Stimulated activated memory B cell treated with anti-CD40 and anti-IgM and Interleukin-4, amounts not matched to agents 10 μg/mL and 1 μg/mL and 100 μg/mL, for 72 hours (primary cell): ENCODE results near the gene GPR25.

Experiments used
- ATAC-seq: fragments of 150-1000 bp; cut with Tn5 transposase; 2 replicates; pipeline ENCODE4 v1.10.0; 2021
- H3K27ac Mint-ChIP-seq: one replicate; pipeline ENCODE4 v1.8.0; 2022; ENCODE audit warnings: mild to moderate bottlenecking, mixed read lengths
- H3K27me3 Mint-ChIP-seq: one replicate; pipeline ENCODE4 v1.8.0; 2022; ENCODE audit warnings: mixed read lengths
- H3K36me3 Mint-ChIP-seq: one replicate; pipeline ENCODE4 v1.8.0; 2022; ENCODE audit warnings: mixed read lengths
- H3K4me1 Mint-ChIP-seq: one replicate; pipeline ENCODE4 v1.8.0; 2022; ENCODE audit warnings: mixed read lengths
- H3K4me3 Mint-ChIP-seq: one replicate; pipeline ENCODE4 v1.8.0; 2022; ENCODE audit warnings: mild to moderate bottlenecking, moderate library complexity, mixed read lengths
- H3K9me3 Mint-ChIP-seq: one replicate; pipeline ENCODE4 v1.8.0; 2022; ENCODE audit warnings: mixed read lengths

GPR25 gene

GRCh38 chr1:200896531-200897196 is 23.9 kb downstream of the GPR25 start:
- Mint-ChIP-seq H3K27ac (no peak overlapping the region), H3K27me3 (peaks cover 45% of the 10 kb centered on the region), H3K4me1 (peaks cover 33% of the 10 kb centered on the region), H3K36me3 (no peaks in the 10 kb centered on the region), H3K4me3 (no peak overlapping the region), H3K9me3 (no peaks in the 10 kb centered on the region)
- ATAC-seq = peak; percentile 3

- Mint-ChIP-seq H3K4me3 (no peak overlapping the region), H3K36me3 (no peaks in the 10 kb centered on the region), H3K27me3 (peaks cover 40% of the 10 kb centered on the region), H3K27ac (no peak overlapping the region), H3K4me1 (peaks cover 27% of the 10 kb centered on the region), H3K9me3 (no peaks in the 10 kb centered on the region)
- no peak for ATAC-seq
Observed at GRCh38 chr1:200897259-200897658, 24.5 kb downstream of the GPR25 start.

GRCh38 chr1:200899015-200899386 is 26.2 kb downstream of the GPR25 start:
- H3K27me3 Mint-ChIP-seq = peaks cover 22% of the 10 kb centered on the region
- no peak overlapping the region for H3K27ac Mint-ChIP-seq
- no peak for ATAC-seq

GRCh38 chr1:200899451-200899915 is 26.7 kb downstream of the GPR25 start:
- H3K27me3 Mint-ChIP-seq = peaks cover 17% of the 10 kb centered on the region
- peaks cover 29% of the 10 kb centered on the region for H3K4me1 Mint-ChIP-seq
- no peak overlapping the region for H3K4me3 Mint-ChIP-seq
- no peak overlapping the region for H3K27ac Mint-ChIP-seq
- H3K9me3 Mint-ChIP-seq = no peaks in the 10 kb centered on the region
- no peak for ATAC-seq
- no peaks in the 10 kb centered on the region for H3K36me3 Mint-ChIP-seq

More at GRCh38 chr1:200899015-200899386, 26.2 kb downstream of the GPR25 start:
- H3K4me1 Mint-ChIP-seq = peaks cover 29% of the 10 kb centered on the region
- no peaks in the 10 kb centered on the region for H3K9me3 Mint-ChIP-seq
- H3K36me3 Mint-ChIP-seq = no peaks in the 10 kb centered on the region
- H3K4me3 Mint-ChIP-seq = no peak overlapping the region

GRCh38 chr1:200899954-200900867 is 27.4 kb downstream of the GPR25 start:
- Mint-ChIP-seq H3K36me3 (no peaks in the 10 kb centered on the region), H3K4me3 (no peak overlapping the region), H3K27ac (no peak overlapping the region), H3K4me1 (peaks cover 28% of the 10 kb centered on the region), H3K27me3 (peaks cover 14% of the 10 kb centered on the region), H3K9me3 (no peaks in the 10 kb centered on the region)
- no peak for ATAC-seq

- H3K4me1 Mint-ChIP-seq = peaks cover 21% of the 10 kb centered on the region
- H3K27ac Mint-ChIP-seq = no peak overlapping the region
- ATAC-seq = no peak
- peaks cover 14% of the 10 kb centered on the region for H3K27me3 Mint-ChIP-seq
- no peak overlapping the region for H3K4me3 Mint-ChIP-seq
- H3K9me3 Mint-ChIP-seq = no peaks in the 10 kb centered on the region
- H3K36me3 Mint-ChIP-seq = no peaks in the 10 kb centered on the region
Observed at GRCh38 chr1:200900877-200901276, 28.1 kb downstream of the GPR25 start.

- H3K36me3 Mint-ChIP-seq = no peaks in the 10 kb centered on the region
- no peak for ATAC-seq
- H3K27ac Mint-ChIP-seq = no peak overlapping the region
- H3K4me1 Mint-ChIP-seq = peaks cover 18% of the 10 kb centered on the region
- H3K9me3 Mint-ChIP-seq = no peaks in the 10 kb centered on the region
- H3K27me3 Mint-ChIP-seq = peaks cover 14% of the 10 kb centered on the region
- H3K4me3 Mint-ChIP-seq = no peak overlapping the region
Observed at GRCh38 chr1:200901350-200901749, 28.6 kb downstream of the GPR25 start.

- peaks cover 18% of the 10 kb centered on the region for H3K4me1 Mint-ChIP-seq
- ATAC-seq = no peak
- peaks cover 14% of the 10 kb centered on the region for H3K27me3 Mint-ChIP-seq
- H3K27ac Mint-ChIP-seq = no peak overlapping the region
- no peaks in the 10 kb centered on the region for H3K36me3 Mint-ChIP-seq
- no peak overlapping the region for H3K4me3 Mint-ChIP-seq
- no peaks in the 10 kb centered on the region for H3K9me3 Mint-ChIP-seq
Observed at GRCh38 chr1:200901796-200902444, 29.1 kb downstream of the GPR25 start.

GRCh38 chr1:200903793-200904192 is 31.0 kb downstream of the GPR25 start:
- peaks cover 7% of the 10 kb centered on the region for H3K36me3 Mint-ChIP-seq
- H3K27ac Mint-ChIP-seq = no peak overlapping the region
- peaks cover 4% of the 10 kb centered on the region for H3K9me3 Mint-ChIP-seq
- H3K4me3 Mint-ChIP-seq = no peak overlapping the region
- ATAC-seq = no peak
- H3K4me1 Mint-ChIP-seq = peaks cover 23% of the 10 kb centered on the region
- H3K27me3 Mint-ChIP-seq = peaks cover 4% of the 10 kb centered on the region

GRCh38 chr1:200904772-200905171 is 32.0 kb downstream of the GPR25 start:
- peaks cover 7% of the 10 kb centered on the region for H3K36me3 Mint-ChIP-seq
- peaks cover 4% of the 10 kb centered on the region for H3K9me3 Mint-ChIP-seq
- ATAC-seq = no peak
- H3K27me3 Mint-ChIP-seq = no peaks in the 10 kb centered on the region
- no peak overlapping the region for H3K4me3 Mint-ChIP-seq
- no peak overlapping the region for H3K27ac Mint-ChIP-seq
- H3K4me1 Mint-ChIP-seq = peaks cover 21% of the 10 kb centered on the region

GRCh38 chr1:200905411-200906052 is 32.8 kb downstream of the GPR25 start:
- Mint-ChIP-seq H3K36me3 (peaks cover 7% of the 10 kb centered on the region), H3K9me3 (peaks cover 4% of the 10 kb centered on the region), H3K4me1 (peaks cover 24% of the 10 kb centered on the region), H3K27me3 (no peaks in the 10 kb centered on the region), H3K4me3 (no peak overlapping the region), H3K27ac (no peak overlapping the region)
- peak; percentile 72 for ATAC-seq

- Mint-ChIP-seq H3K4me1 (peaks cover 24% of the 10 kb centered on the region), H3K36me3 (peaks cover 7% of the 10 kb centered on the region), H3K27me3 (no peaks in the 10 kb centered on the region), H3K27ac (no peak overlapping the region), H3K4me3 (no peak overlapping the region), H3K9me3 (peaks cover 4% of the 10 kb centered on the region)
- no peak for ATAC-seq
Observed at GRCh38 chr1:200906491-200906890, 33.7 kb downstream of the GPR25 start.

- peak; percentile 84 for ATAC-seq
- Mint-ChIP-seq H3K27ac (peak overlapping the region; percentile 23), H3K9me3 (peaks cover 4% of the 10 kb centered on the region), H3K4me1 (peaks cover 21% of the 10 kb centered on the region), H3K27me3 (no peaks in the 10 kb centered on the region), H3K36me3 (peaks cover 7% of the 10 kb centered on the region), H3K4me3 (no peak overlapping the region)
Observed at GRCh38 chr1:200907611-200908097, 34.9 kb downstream of the GPR25 start.

- Mint-ChIP-seq H3K4me3 (no peak overlapping the region), H3K27ac (peak overlapping the region; percentile 23), H3K4me1 (peaks cover 17% of the 10 kb centered on the region), H3K36me3 (peaks cover 7% of the 10 kb centered on the region), H3K27me3 (no peaks in the 10 kb centered on the region), H3K9me3 (peaks cover 4% of the 10 kb centered on the region)
- no peak for ATAC-seq
Observed at GRCh38 chr1:200908191-200908868, 35.5 kb downstream of the GPR25 start.
